Neural cell (in vitro differentiated cells): Measurements from ENCODE around the gene TRIM5. TPM values are rescaled to one million over a fixed set of nuclear protein-coding genes. Genes with fewer than 3 reads are reported as not detected.

Source experiments
- H2AFZ ChIP-seq: fragments of 200-600, 300-800 bp; sonication (generic), shearing (Covaris generic); 2 replicates; pipeline ENCODE4 v1.6.0; 2014; ENCODE audit warnings: low read depth, mild to moderate bottlenecking, antibody characterized with exemption, low read length, moderate library complexity
- H3F3A ChIP-seq: fragments of 200-600 bp; shearing (Covaris generic); 2 replicates; pipeline ENCODE4 v1.6.1; 2016; ENCODE audit warnings: mild to moderate bottlenecking, moderate library complexity, mixed read lengths, antibody characterized with exemption, low read length; ENCODE audit not compliant: insufficient read depth, poor library complexity, severe bottlenecking
- H3K27ac ChIP-seq: fragments of 200-600, 300-800 bp; sonication (generic), shearing (Covaris generic); 2 replicates; pipeline ENCODE4 v1.5.1; 2014; ENCODE audit warnings: mild to moderate bottlenecking, low read length, moderate library complexity
- H3K27me3 ChIP-seq: fragments of 300-800, 200-600 bp; sonication (generic), shearing (Covaris generic); 2 replicates; pipeline ENCODE4 v1.6.0; 2014; ENCODE audit warnings: mild to moderate bottlenecking, low read depth, low read length, moderate library complexity; ENCODE audit not compliant: insufficient read depth
- H3K36me3 ChIP-seq: fragments of 300-800, 200-600 bp; sonication (generic), shearing (Covaris generic); 2 replicates; pipeline ENCODE4 v1.5.1; 2014; ENCODE audit warnings: mild to moderate bottlenecking, antibody characterized with exemption, low read length, moderate library complexity; ENCODE audit not compliant: insufficient read depth
- H3K4me2 ChIP-seq: fragments of 300-800, 200-600 bp; sonication (generic), shearing (Covaris generic); 2 replicates; pipeline ENCODE4 v1.6.0; 2014; ENCODE audit warnings: mild to moderate bottlenecking, low read length
- H3K4me3 ChIP-seq: fragments of 300-800, 200-600 bp; sonication (generic), shearing (Covaris generic); 2 replicates; pipeline ENCODE4 v1.5.1; 2014; ENCODE audit warnings: mild to moderate bottlenecking, low read length, moderate library complexity
- H3K79me2 ChIP-seq: fragments of 200-600 bp; shearing (Covaris generic); replicated peaks from 2 replicates; pipeline ENCODE4 v1.6.0; 2014; ENCODE audit warnings: mild to moderate bottlenecking, low read length, moderate library complexity; ENCODE audit not compliant: insufficient read depth
- H3K9ac ChIP-seq: fragments of 300-800, 200-600 bp; sonication (generic), shearing (Covaris generic); 2 replicates; pipeline ENCODE4 v1.6.1; 2016; ENCODE audit warnings: mild to moderate bottlenecking, low read length, mixed read lengths
- H3K9me2 ChIP-seq: fragments of 200-600 bp; shearing (Covaris generic); 2 replicates; pipeline ENCODE4 v1.6.1; 2016; ENCODE audit warnings: mild to moderate bottlenecking, low read length, mixed read lengths; ENCODE audit not compliant: insufficient read depth
- H3K9me3 ChIP-seq: fragments of 200-600, 300-800 bp; sonication (generic), shearing (Covaris generic); 2 replicates; pipeline ENCODE4 v1.6.1; 2016; ENCODE audit warnings: mild to moderate bottlenecking, mixed run types, low read length, moderate library complexity, mixed read lengths
- H4K20me1 ChIP-seq: fragments of 200-600 bp; shearing (Covaris generic); 2 replicates; pipeline ENCODE4 v1.6.1; 2016; ENCODE audit warnings: mild to moderate bottlenecking, mixed run types; ENCODE audit not compliant: insufficient read depth
- CTCF ChIP-seq: fragments of 450-650 bp; IDR thresholded peaks from 2 replicates; pipeline ENCODE4 v1.5.1; 2014; ENCODE audit warnings: antibody characterized with exemption, mild to moderate bottlenecking, moderate library complexity; ENCODE audit not compliant: poor library complexity, severe bottlenecking
- EP300 ChIP-seq: fragments of 450-650 bp; conservative IDR thresholded peaks from 2 replicates; pipeline ENCODE4 v1.6.1; 2014; ENCODE audit warnings: antibody characterized with exemption, mild to moderate bottlenecking, moderate library complexity; ENCODE audit not compliant: poor library complexity, severe bottlenecking
- EZH2 ChIP-seq: fragments of 200-600, 300-800 bp; shearing (Covaris generic), sonication (generic); IDR thresholded peaks from 2 replicates; pipeline ENCODE4 v1.6.1; 2014; ENCODE audit warnings: antibody characterized with exemption, low read length, borderline replicate concordance, mild to moderate bottlenecking; ENCODE audit not compliant: insufficient read depth, poor library complexity, severe bottlenecking
- MXI1 ChIP-seq: fragments of 450-650 bp; conservative IDR thresholded peaks from 2 replicates; pipeline ENCODE4 v1.6.1; 2014; ENCODE audit warnings: antibody characterized with exemption, mild to moderate bottlenecking; ENCODE audit not compliant: poor library complexity, severe bottlenecking
- POLR2AphosphoS5 ChIP-seq: IDR thresholded peaks from 2 replicates; pipeline ENCODE4 v1.6.1; 2012
- RAD21 ChIP-seq: fragments of 450-650 bp; conservative IDR thresholded peaks from 2 replicates; pipeline ENCODE4 v1.6.1; 2014; ENCODE audit warnings: antibody characterized with exemption, mild to moderate bottlenecking, moderate library complexity
- SMC3 ChIP-seq: fragments of 450-650 bp; conservative IDR thresholded peaks from 2 replicates; pipeline ENCODE4 v1.6.1; 2014; ENCODE audit warnings: antibody characterized with exemption, mild to moderate bottlenecking, moderate library complexity; ENCODE audit not compliant: poor library complexity
- TAF1 ChIP-seq: IDR thresholded peaks from 2 replicates; pipeline ENCODE4 v1.6.1; 2012; ENCODE audit warnings: low read depth
- polyA plus RNA-seq: library from polyadenylated mRNA; depleted of rRNA; stranded (reverse); fragments of >200 nt; gene quantifications from 2 replicates; pipeline ENCODE4 v1.2.3, GENCODE V29; 2014
- TF ChIP-seq, protein P1 (sequence below): IDR thresholded peaks from 2 replicates; pipeline ENCODE4 v1.6.1; 2012; ENCODE audit warnings: borderline replicate concordance

TRIM5 gene
- polyA plus RNA-seq, 1 donor from 2014 or later, result 2.0 TPM

DNA sequence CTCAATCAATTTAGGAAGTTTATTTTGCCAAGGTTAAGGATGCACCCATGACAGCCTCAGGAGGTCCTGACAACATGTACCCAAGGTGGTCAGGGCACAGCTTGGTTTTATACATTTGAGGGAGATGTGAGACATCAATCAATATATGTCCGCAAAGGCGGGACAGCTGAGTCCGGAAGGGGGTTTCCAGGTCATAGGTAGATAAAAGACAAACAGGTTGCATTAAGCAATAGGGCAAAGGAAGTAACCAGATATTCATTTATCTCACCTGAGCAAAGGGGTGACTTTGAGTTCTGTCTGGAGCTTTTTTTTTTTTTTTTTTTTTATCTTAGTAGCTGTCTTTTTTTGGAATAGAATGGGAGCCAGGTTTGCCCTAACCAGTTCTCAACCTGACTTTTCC lies 62.1 kb downstream of the TRIM5 start:
- Histone ChIP-seq H3K9ac (no peak overlapping the region), H4K20me1 (no peaks in the 10 kb centered on the region)

GRCh38 chr11:5621580-5621979 lies 63.3 kb downstream of the TRIM5 start:
- H3K9ac ChIP-seq, result no peak overlapping the region

More for the DNA sequence above, 62.1 kb downstream of the TRIM5 start:
- Histone ChIP-seq H3K27ac (no peak overlapping the region), H3K9me2 (no peaks in the 10 kb centered on the region), H3K4me2 (no peak overlapping the region), H3K36me3 (no peaks in the 10 kb centered on the region), H3K27me3 (no peaks in the 10 kb centered on the region), H3K4me3 (no peak overlapping the region), H3K79me2 (no peaks in the 10 kb centered on the region), H2AFZ (no peak overlapping the region), H3K9me3 (no peaks in the 10 kb centered on the region), H3F3A (no peaks in the 10 kb centered on the region)
- TF ChIP-seq, protein P1, sequence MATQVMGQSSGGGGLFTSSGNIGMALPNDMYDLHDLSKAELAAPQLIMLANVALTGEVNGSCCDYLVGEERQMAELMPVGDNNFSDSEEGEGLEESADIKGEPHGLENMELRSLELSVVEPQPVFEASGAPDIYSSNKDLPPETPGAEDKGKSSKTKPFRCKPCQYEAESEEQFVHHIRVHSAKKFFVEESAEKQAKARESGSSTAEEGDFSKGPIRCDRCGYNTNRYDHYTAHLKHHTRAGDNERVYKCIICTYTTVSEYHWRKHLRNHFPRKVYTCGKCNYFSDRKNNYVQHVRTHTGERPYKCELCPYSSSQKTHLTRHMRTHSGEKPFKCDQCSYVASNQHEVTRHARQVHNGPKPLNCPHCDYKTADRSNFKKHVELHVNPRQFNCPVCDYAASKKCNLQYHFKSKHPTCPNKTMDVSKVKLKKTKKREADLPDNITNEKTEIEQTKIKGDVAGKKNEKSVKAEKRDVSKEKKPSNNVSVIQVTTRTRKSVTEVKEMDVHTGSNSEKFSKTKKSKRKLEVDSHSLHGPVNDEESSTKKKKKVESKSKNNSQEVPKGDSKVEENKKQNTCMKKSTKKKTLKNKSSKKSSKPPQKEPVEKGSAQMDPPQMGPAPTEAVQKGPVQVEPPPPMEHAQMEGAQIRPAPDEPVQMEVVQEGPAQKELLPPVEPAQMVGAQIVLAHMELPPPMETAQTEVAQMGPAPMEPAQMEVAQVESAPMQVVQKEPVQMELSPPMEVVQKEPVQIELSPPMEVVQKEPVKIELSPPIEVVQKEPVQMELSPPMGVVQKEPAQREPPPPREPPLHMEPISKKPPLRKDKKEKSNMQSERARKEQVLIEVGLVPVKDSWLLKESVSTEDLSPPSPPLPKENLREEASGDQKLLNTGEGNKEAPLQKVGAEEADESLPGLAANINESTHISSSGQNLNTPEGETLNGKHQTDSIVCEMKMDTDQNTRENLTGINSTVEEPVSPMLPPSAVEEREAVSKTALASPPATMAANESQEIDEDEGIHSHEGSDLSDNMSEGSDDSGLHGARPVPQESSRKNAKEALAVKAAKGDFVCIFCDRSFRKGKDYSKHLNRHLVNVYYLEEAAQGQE, result no peak
- TF ChIP-seq MXI1, result no peak
- TF ChIP-seq CTCF, result no peak
- TF ChIP-seq EZH2, result no peak
- TF ChIP-seq POLR2AphosphoS5, result no peak
- no peak for TF ChIP-seq RAD21
- TF ChIP-seq TAF1, result no peak
- no peak for TF ChIP-seq SMC3
- no peak for TF ChIP-seq EP300

More at GRCh38 chr11:5621580-5621979, 63.3 kb downstream of the TRIM5 start:
- Histone ChIP-seq H3K9me3 (no peaks in the 10 kb centered on the region), H2AFZ (no peak overlapping the region), H4K20me1 (no peaks in the 10 kb centered on the region), H3K9me2 (no peaks in the 10 kb centered on the region), H3F3A (no peaks in the 10 kb centered on the region), H3K27ac (no peak overlapping the region), H3K79me2 (no peaks in the 10 kb centered on the region), H3K4me3 (no peak overlapping the region), H3K27me3 (no peaks in the 10 kb centered on the region), H3K36me3 (no peaks in the 10 kb centered on the region), H3K4me2 (no peak overlapping the region)
- TF ChIP-seq EP300, result no peak
- TF ChIP-seq, protein P1, result no peak
- TF ChIP-seq EZH2, result no peak
- no peak for TF ChIP-seq SMC3
- TF ChIP-seq RAD21, result no peak
- no peak for TF ChIP-seq MXI1
- no peak for TF ChIP-seq POLR2AphosphoS5
- TF ChIP-seq TAF1, result no peak
- no peak for TF ChIP-seq CTCF
